HEK293 (cell line): Measurements from ENCODE around the gene EDARADD.

Source experiments
- CTCF ChIA-PET: fragments of 350-600 bp; formaldehyde crosslinking; extraction: SDS; loops from one replicate; lab custom pipeline; 2021; ENCODE audit warnings: antibody characterized with exemption; lab: Yijun Ruan, JAX
- POLR2A ChIA-PET: fragments of 300-600 bp; formaldehyde crosslinking; extraction: SDS; loops from one replicate; lab custom pipeline; 2020; ENCODE audit warnings: antibody characterized with exemption, inconsistent platforms; lab: Yijun Ruan, JAX
- H3K27ac ChIP-seq: fragments of 200-500 bp; sonication (Bioruptor generic); 2 replicates; pipeline ENCODE4 v1.5.1; 2014; ENCODE audit warnings: low read depth, low read length, control low read depth, inconsistent platforms; ENCODE audit errors: extremely low read depth
- H3K36me3 ChIP-seq, 2 experiments: fragments of 200-500 bp in 1 of 2; sonication (Bioruptor generic) in 1 of 2; 1 replicate in 1 of 2; 2 replicates in 1 of 2; pipeline ENCODE4 v1.5.1; 2014 to 2017; ENCODE audit warnings: inconsistent platforms in 2 of 2, low read length in 2 of 2; ENCODE audit not compliant: control insufficient read depth in 2 of 2, insufficient read depth in 1 of 2
- H3K4me1 ChIP-seq: fragments of 200-500 bp; sonication (Bioruptor generic); 2 replicates; pipeline ENCODE4 v1.5.1; 2014; ENCODE audit warnings: mild to moderate bottlenecking, low read length, inconsistent platforms; ENCODE audit not compliant: control insufficient read depth, insufficient read depth
- H3K4me3 ChIP-seq: 2 replicates; pipeline ENCODE4 v1.5.1; 2011; ENCODE audit warnings: low read depth, mild to moderate bottlenecking, control low read depth, low read length, moderate library complexity
- H3K9me3 ChIP-seq: fragments of 200-500 bp; sonication (Bioruptor generic); 2 replicates; pipeline ENCODE4 v1.5.1; 2014; ENCODE audit warnings: low read depth, low read length, inconsistent platforms; ENCODE audit not compliant: control insufficient read depth, insufficient read depth
- KLF7 ChIP-seq: fragments of 450-650 bp; formaldehyde crosslinking; IDR thresholded peaks from 2 replicates; pipeline ENCODE4 v1.5.1; 2016; ENCODE audit warnings: missing biosample characterization, missing genetic modification characterization, borderline replicate concordance
- MYNN ChIP-seq: fragments of 450-650 bp; formaldehyde crosslinking; IDR thresholded peaks from 2 replicates; pipeline ENCODE4 v1.5.1; 2016; ENCODE audit warnings: missing biosample characterization, missing genetic modification characterization, borderline replicate concordance
- PBX3 ChIP-seq: sonication (generic); formaldehyde crosslinking; IDR thresholded peaks from 2 replicates; pipeline ENCODE4 v1.8.1; 2022; ENCODE audit warnings: mild to moderate bottlenecking, moderate library complexity, missing genetic modification reagents
- PRDM1 ChIP-seq: fragments of 450-650 bp; formaldehyde crosslinking; IDR thresholded peaks from 2 replicates; pipeline ENCODE4; 2016; ENCODE audit warnings: missing biosample characterization, missing genetic modification characterization
- SETDB1 ChIP-seq: IDR thresholded peaks from one replicate; pipeline ENCODE4 v1.6.1; 2017; ENCODE audit warnings: mild to moderate bottlenecking, low read length, moderate library complexity, mixed read lengths; ENCODE audit not compliant: insufficient read length
- TRIM28 ChIP-seq: IDR thresholded peaks from 2 replicates; pipeline ENCODE4 v1.6.1; 2011; ENCODE audit warnings: low read length, control low read depth, borderline replicate concordance
- ZBTB20 ChIP-seq: fragments of 450-650 bp; formaldehyde crosslinking; IDR thresholded peaks from 2 replicates; pipeline ENCODE4 v1.5.1; 2016; ENCODE audit warnings: missing biosample characterization, missing genetic modification characterization
- ZFP37 ChIP-seq: fragments of 450-650 bp; formaldehyde crosslinking; IDR thresholded peaks from 2 replicates; pipeline ENCODE4 v1.5.1; 2016; ENCODE audit warnings: missing biosample characterization, missing genetic modification characterization
- ZFP41 ChIP-seq: fragments of 450-650 bp; formaldehyde crosslinking; IDR thresholded peaks from 2 replicates; pipeline ENCODE4 v1.5.1; 2016; ENCODE audit warnings: missing biosample characterization, missing genetic modification characterization, borderline replicate concordance
- ZIC2 ChIP-seq: fragments of 450-650 bp; formaldehyde crosslinking; IDR thresholded peaks from 2 replicates; pipeline ENCODE4 v1.5.1; 2016; ENCODE audit warnings: missing biosample characterization, missing genetic modification characterization
- ZNF114 ChIP-seq: fragments of 450-650 bp; formaldehyde crosslinking; IDR thresholded peaks from 2 replicates; pipeline ENCODE4 v1.5.0; 2017; ENCODE audit warnings: missing biosample characterization, missing genetic modification characterization
- ZNF169 ChIP-seq: fragments of 450-650 bp; formaldehyde crosslinking; IDR thresholded peaks from 2 replicates; pipeline ENCODE4 v1.5.1; 2016; ENCODE audit warnings: missing biosample characterization, missing genetic modification characterization
- ZNF18 ChIP-seq: fragments of 450-650 bp; formaldehyde crosslinking; IDR thresholded peaks from 2 replicates; pipeline ENCODE4 v1.5.1; 2016; ENCODE audit warnings: missing biosample characterization, missing genetic modification characterization
- ZNF184 ChIP-seq: fragments of 450-650 bp; IDR thresholded peaks from 2 replicates; pipeline ENCODE4 v1.5.1; 2018; ENCODE audit warnings: missing biosample characterization, mild to moderate bottlenecking, missing genetic modification characterization
- ZNF211 ChIP-seq: fragments of 450-650 bp; formaldehyde crosslinking; IDR thresholded peaks from 2 replicates; pipeline ENCODE4 v1.5.1; 2016; ENCODE audit warnings: low read depth, missing biosample characterization, missing genetic modification characterization
- ZNF223 ChIP-seq: fragments of 450-650 bp; formaldehyde crosslinking; IDR thresholded peaks from 2 replicates; pipeline ENCODE4 v1.5.1; 2016; ENCODE audit warnings: missing biosample characterization, missing genetic modification characterization
- ZNF280D ChIP-seq: fragments of 450-650 bp; formaldehyde crosslinking; IDR thresholded peaks from 2 replicates; pipeline ENCODE4 v1.5.1; 2016; ENCODE audit warnings: missing biosample characterization, missing genetic modification characterization
- ZNF394 ChIP-seq: fragments of 450-650 bp; formaldehyde crosslinking; IDR thresholded peaks from 2 replicates; pipeline ENCODE4 v1.5.1; 2016; ENCODE audit warnings: missing biosample characterization, missing genetic modification characterization, mild to moderate bottlenecking, moderate library complexity, borderline replicate concordance
- ZNF404 ChIP-seq: fragments of 450-650 bp; formaldehyde crosslinking; IDR thresholded peaks from 2 replicates; pipeline ENCODE4 v1.5.1; 2017; ENCODE audit warnings: missing biosample characterization, missing genetic modification characterization
- ZNF449 ChIP-seq: fragments of 450-650 bp; formaldehyde crosslinking; IDR thresholded peaks from 2 replicates; pipeline ENCODE4 v1.5.1; 2017; ENCODE audit warnings: missing biosample characterization, mild to moderate bottlenecking, missing genetic modification characterization, moderate library complexity
- ZNF48 ChIP-seq: fragments of 450-650 bp; formaldehyde crosslinking; IDR thresholded peaks from 2 replicates; pipeline ENCODE4 v1.5.1; 2016; ENCODE audit warnings: missing biosample characterization, missing genetic modification characterization
- ZNF513 ChIP-seq: fragments of 450-650 bp; IDR thresholded peaks from 2 replicates; pipeline ENCODE4 v1.5.1; 2018; ENCODE audit warnings: missing biosample characterization, missing genetic modification characterization
- ZNF521 ChIP-seq: fragments of 450-650 bp; formaldehyde crosslinking; IDR thresholded peaks from 2 replicates; pipeline ENCODE4 v1.5.1; 2017; ENCODE audit warnings: missing biosample characterization, mild to moderate bottlenecking, missing genetic modification characterization
- ZNF639 ChIP-seq: fragments of 450-650 bp; formaldehyde crosslinking; IDR thresholded peaks from 2 replicates; pipeline ENCODE4 v1.5.1; 2016; ENCODE audit warnings: missing biosample characterization, missing genetic modification characterization
- ZNF785 ChIP-seq: fragments of 450-650 bp; formaldehyde crosslinking; IDR thresholded peaks from 2 replicates; pipeline ENCODE4 v1.5.1; 2016; ENCODE audit warnings: missing biosample characterization, missing genetic modification characterization

Gene EDARADD

GRCh38 chr1:236455243-236455642, 61.2 kb downstream of the EDARADD start (continued):
- TF ChIP-seq ZNF280D (tag by site-specific recombination) (no peak), TRIM28 (no peak)

- H3K4me3 ChIP-seq, result no peak overlapping the region
- TF ChIP-seq ZNF48 (tag by site-specific recombination), result no peak
- TF ChIP-seq PRDM1 (tag by site-specific recombination), result no peak
- no peak for TF ChIP-seq ZNF639
- no peak for TF ChIP-seq ZFP37 (tag by site-specific recombination)
- TF ChIP-seq ZFP41 (tag by site-specific recombination), result no peak
- TF ChIP-seq ZNF449 (tag by site-specific recombination), result no peak
- no peak for TF ChIP-seq ZNF513 (tag by site-specific recombination)
- TF ChIP-seq MYNN (tag by site-specific recombination), result no peak
- no peak for TF ChIP-seq ZNF184
- TF ChIP-seq, all 188 proteins: peak for 0
- ChIA-PET POLR2A (no interaction called here), CTCF (no interaction called here)
- no peaks in the 10 kb centered on the region for H3K4me1 ChIP-seq
- no peaks in the 10 kb centered on the region for H3K36me3 ChIP-seq
- H3K27ac ChIP-seq, result no peak overlapping the region
- no peaks in the 10 kb centered on the region for H3K9me3 ChIP-seq
Measured at GRCh38 chr1:236457775-236458174, 63.7 kb downstream of the EDARADD start.

GRCh38 chr1:236458996-236459395, 64.9 kb downstream of the EDARADD start:
- ChIA-PET POLR2A (interaction anchor here (0.6 kb wide), 1 partner anchor 17 kb away, joined by 3 read pairs; no protein-coding TSS in a partner anchor), CTCF (interaction anchor here (0.7 kb wide), 1 partner anchor 8 kb away, joined by 5 read pairs; no protein-coding TSS in a partner anchor)
- no peak for TF ChIP-seq ZNF394
- TF ChIP-seq ZNF114 (tag by site-specific recombination), result no peak
- no peak for TF ChIP-seq ZNF785
- TF ChIP-seq ZNF404 (tag by site-specific recombination), result no peak
- TF ChIP-seq KLF7 (tag by site-specific recombination), result no peak
- TF ChIP-seq ZNF18 (tag by site-specific recombination), result no peak
- TF ChIP-seq ZIC2 (tag by site-specific recombination), result no peak
- TF ChIP-seq ZNF211 (tag by site-specific recombination), result no peak
- TF ChIP-seq ZBTB20 (tag by site-specific recombination), result no peak
- no peak for TF ChIP-seq ZNF169 (tag by site-specific recombination)
- TF ChIP-seq ZNF223 (tag by site-specific recombination), result no peak
- TF ChIP-seq PBX3 (CRISPR knock-in tag), result no peak
- TF ChIP-seq ZNF521 (tag by site-specific recombination), result no peak
- TF ChIP-seq SETDB1, result no peak

More at GRCh38 chr1:236458996-236459395, 64.9 kb downstream of the EDARADD start:
- Histone ChIP-seq H3K4me1 (no peaks in the 10 kb centered on the region), H3K4me3 (no peak overlapping the region), H3K9me3 (no peaks in the 10 kb centered on the region), H3K27ac (no peak overlapping the region), H3K36me3 (no peaks in the 10 kb centered on the region)
